Tongue (tissue), 2 donors: ENCODE measurements around the gene GALNS. TPM values are rescaled to one million over a fixed set of nuclear protein-coding genes. Genes with fewer than 3 reads are reported as not detected.

Experiments used
- DNase-seq: peaks from one replicate; pipeline ENCODE4 v3.0.0-alpha.2; 2015
- total RNA-seq: library from RNA; depleted of rRNA; stranded (reverse); fragments of >200 nt; gene quantifications from one replicate; pipeline ENCODE4 v1.2.3, GENCODE V29; 2014

Gene GALNS
- total RNA-seq, 1 donor from 2014 or later = 18.4 TPM

DNA sequence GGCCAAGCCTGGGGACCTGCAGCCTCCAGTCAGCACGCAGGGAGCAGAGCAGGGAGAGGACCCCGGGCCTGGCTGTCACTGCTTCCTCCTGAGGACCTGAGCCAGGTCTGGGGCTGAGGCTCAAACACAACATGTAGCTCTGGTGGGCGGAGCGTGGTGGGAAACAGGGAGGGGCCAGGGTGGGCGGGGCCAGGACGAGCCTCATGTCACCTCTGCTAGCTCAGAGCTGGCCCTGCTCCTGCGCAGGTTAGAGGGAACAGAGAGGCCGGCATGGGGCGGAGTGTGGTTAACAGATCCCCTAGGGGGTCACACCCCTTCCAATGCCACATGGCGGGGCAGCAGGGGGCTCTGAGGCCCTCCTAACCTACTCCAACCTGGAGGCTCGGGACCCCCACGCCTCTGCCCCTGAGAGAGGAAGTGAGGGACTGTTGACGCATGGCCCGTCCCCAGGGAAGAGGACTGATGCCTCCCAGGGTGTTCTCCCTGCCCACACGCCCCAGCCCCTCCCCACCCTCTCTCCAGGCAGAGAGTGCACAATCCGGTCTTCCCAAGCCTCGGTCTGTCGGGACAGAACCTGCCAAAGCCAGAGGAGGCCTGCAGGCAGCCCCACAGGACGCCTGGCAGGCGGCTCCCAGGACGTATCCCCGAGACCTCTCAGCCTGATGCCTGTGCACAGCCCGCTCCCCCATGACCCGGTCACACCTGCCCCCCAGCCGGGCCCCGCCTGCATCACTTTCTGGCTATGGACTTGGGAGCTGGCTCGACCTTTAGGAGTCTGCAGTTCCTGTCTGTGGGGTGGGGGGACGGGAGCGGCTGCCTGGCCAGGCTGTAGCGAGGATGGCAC is 86.9 kb downstream of the GALNS start:
- DNase-seq = peak; percentile 70

GRCh38 chr16:88768071-88768783 is 88.5 kb downstream of the GALNS start:
- DNase-seq = peak; percentile 90

DNA sequence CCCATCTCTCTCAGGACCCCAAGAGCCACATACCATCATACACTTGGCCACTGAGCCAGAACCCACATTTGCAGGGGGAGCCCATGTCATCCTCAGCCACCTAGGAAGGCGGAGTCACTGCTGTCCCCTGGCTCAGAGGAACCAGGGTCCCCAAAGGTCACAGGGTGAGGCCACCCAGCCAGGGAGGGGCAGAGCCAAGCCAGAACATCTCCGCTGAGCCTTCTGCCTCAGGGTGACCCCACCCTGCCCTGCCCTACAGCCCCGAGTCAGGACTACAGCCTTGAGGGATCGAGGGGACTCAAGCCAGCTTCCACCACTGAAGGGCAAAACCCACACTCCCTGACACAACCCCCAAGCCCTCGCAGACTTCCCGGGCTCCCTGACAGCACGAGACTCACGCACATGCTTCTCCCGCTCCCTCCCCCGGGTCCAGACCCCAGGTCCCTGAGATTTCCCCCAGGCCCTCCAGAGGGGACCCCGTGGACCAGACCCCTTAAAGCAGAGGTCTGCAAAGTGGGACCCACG is 89.1 kb downstream of the GALNS start:
- DNase-seq = no peak

- no peak for DNase-seq
These were observed 89.8 kb downstream of the GALNS start for GRCh38 chr16:88766975-88767374.

GRCh38 chr16:88764913-88765349 is 91.8 kb downstream of the GALNS start:
- no peak for DNase-seq

- DNase-seq = no peak
These were observed 92.7 kb downstream of the GALNS start for GRCh38 chr16:88764080-88764479.

Other genes with a start within 250 kb of the GALNS start
- not detected for gene IL17C, start 218.4 kb downstream of the GALNS start, total RNA-seq
- 44.0 TPM for gene CYBA, start 205.9 kb downstream of the GALNS start, total RNA-seq
- gene MVD, start 193.9 kb downstream of the GALNS start, total RNA-seq = 29.2 TPM
- 6.5 TPM for gene SNAI3, start 170.4 kb downstream of the GALNS start, total RNA-seq
- gene RNF166, start 150.5 kb downstream of the GALNS start, total RNA-seq = 20.0 TPM
- 11.2 TPM for gene CTU2, start 150.4 kb downstream of the GALNS start, total RNA-seq
- 92.7 TPM for gene PIEZO1, start 71.7 kb downstream of the GALNS start, total RNA-seq
- 12.2 TPM for gene CDT1, start 53.2 kb downstream of the GALNS start, total RNA-seq
- 33.7 TPM for gene APRT, start 45.0 kb downstream of the GALNS start, total RNA-seq
- gene TRAPPC2L, start 180 bp upstream of the GALNS start, total RNA-seq = 17.1 TPM
- not detected for gene PABPN1L, start 9.7 kb upstream of the GALNS start, total RNA-seq
- gene CBFA2T3, start 120.3 kb upstream of the GALNS start, total RNA-seq = 3.6 TPM
- gene ACSF3, start 236.9 kb upstream of the GALNS start, total RNA-seq = 20.1 TPM